ENCODE measurements around the gene CDKL5.

Gene CDKL5

GRCh38 chrX:18448416-18448815 lies 23.0 kb downstream of the CDKL5 start:
- TF ChIP-seq, protein P1, sequence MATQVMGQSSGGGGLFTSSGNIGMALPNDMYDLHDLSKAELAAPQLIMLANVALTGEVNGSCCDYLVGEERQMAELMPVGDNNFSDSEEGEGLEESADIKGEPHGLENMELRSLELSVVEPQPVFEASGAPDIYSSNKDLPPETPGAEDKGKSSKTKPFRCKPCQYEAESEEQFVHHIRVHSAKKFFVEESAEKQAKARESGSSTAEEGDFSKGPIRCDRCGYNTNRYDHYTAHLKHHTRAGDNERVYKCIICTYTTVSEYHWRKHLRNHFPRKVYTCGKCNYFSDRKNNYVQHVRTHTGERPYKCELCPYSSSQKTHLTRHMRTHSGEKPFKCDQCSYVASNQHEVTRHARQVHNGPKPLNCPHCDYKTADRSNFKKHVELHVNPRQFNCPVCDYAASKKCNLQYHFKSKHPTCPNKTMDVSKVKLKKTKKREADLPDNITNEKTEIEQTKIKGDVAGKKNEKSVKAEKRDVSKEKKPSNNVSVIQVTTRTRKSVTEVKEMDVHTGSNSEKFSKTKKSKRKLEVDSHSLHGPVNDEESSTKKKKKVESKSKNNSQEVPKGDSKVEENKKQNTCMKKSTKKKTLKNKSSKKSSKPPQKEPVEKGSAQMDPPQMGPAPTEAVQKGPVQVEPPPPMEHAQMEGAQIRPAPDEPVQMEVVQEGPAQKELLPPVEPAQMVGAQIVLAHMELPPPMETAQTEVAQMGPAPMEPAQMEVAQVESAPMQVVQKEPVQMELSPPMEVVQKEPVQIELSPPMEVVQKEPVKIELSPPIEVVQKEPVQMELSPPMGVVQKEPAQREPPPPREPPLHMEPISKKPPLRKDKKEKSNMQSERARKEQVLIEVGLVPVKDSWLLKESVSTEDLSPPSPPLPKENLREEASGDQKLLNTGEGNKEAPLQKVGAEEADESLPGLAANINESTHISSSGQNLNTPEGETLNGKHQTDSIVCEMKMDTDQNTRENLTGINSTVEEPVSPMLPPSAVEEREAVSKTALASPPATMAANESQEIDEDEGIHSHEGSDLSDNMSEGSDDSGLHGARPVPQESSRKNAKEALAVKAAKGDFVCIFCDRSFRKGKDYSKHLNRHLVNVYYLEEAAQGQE (IDR thresholded peaks at IDR 0.05; ENCODE audit: insufficient replicate concordance, low read depth), result no peak
- TF ChIP-seq SPI1 (IDR thresholded peaks at IDR 0.05; ENCODE audit: borderline replicate concordance, low read depth) (no peak), GABPA (IDR thresholded peaks at IDR 0.05; ENCODE audit: low read depth) (no peak), POLR2AphosphoS5 (IDR thresholded peaks at IDR 0.05; ENCODE audit: low read depth) (no peak), CTCF (IDR thresholded peaks at IDR 0.05; ENCODE audit: insufficient read depth, low read length) (no peak)
- no peaks in the 10 kb centered on the region for H3K27me3 ChIP-seq (ENCODE audit: insufficient read depth, poor library complexity, severe bottlenecking)
- no peak for DNase-seq (ENCODE audit: low read depth in 1 of 2, low spot score in 1 of 2)
- no peak overlapping the region for H3K27ac ChIP-seq (replicated peaks)
- H3K4me3 ChIP-seq (replicated peaks; ENCODE audit: insufficient read depth, low read length), result no peak overlapping the region

GRCh38 chrX:18449236-18449635 lies 23.8 kb downstream of the CDKL5 start:
- Histone ChIP-seq H3K27ac (replicated peaks) (no peak overlapping the region), H3K4me3 (replicated peaks; ENCODE audit: insufficient read depth, low read length) (no peak overlapping the region), H3K27me3 (ENCODE audit: insufficient read depth, poor library complexity, severe bottlenecking) (no peaks in the 10 kb centered on the region)
- no peak for DNase-seq (ENCODE audit: low read depth in 1 of 2, low spot score in 1 of 2)
- TF ChIP-seq POLR2AphosphoS5 (IDR thresholded peaks at IDR 0.05; ENCODE audit: low read depth) (no peak), GABPA (IDR thresholded peaks at IDR 0.05; ENCODE audit: low read depth) (no peak), CTCF (IDR thresholded peaks at IDR 0.05; ENCODE audit: insufficient read depth, low read length) (no peak), SPI1 (IDR thresholded peaks at IDR 0.05; ENCODE audit: borderline replicate concordance, low read depth) (no peak)
- TF ChIP-seq, protein P1 (IDR thresholded peaks at IDR 0.05; ENCODE audit: insufficient replicate concordance, low read depth), result no peak

DNA sequence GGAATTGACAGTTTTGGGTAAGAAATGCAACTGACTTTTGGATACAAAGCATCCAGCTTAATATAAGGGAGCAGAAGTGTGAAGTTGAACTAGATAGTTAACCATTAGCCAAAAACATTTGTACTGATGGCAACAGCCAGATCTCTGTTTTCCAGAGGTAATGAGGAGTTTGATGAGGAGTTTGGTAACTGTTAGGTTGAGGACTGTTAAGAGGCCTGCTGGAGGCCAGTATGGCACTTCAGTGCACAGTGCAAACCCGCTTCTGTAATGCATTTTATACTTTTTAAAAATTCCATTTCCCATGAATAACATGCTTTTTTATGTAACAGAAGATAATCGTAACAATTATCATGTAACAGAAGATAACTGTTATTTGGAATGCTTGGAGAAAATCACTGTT lies 30.0 kb downstream of the CDKL5 start:
- H3K4me3 ChIP-seq (replicated peaks; ENCODE audit: insufficient read depth, low read length), result no peak overlapping the region
- no peak overlapping the region for H3K27ac ChIP-seq (replicated peaks)
- no peak for TF ChIP-seq SPI1 (IDR thresholded peaks at IDR 0.05; ENCODE audit: borderline replicate concordance, low read depth)
- TF ChIP-seq, protein P1 (IDR thresholded peaks at IDR 0.05; ENCODE audit: insufficient replicate concordance, low read depth), result no peak
- no peak for TF ChIP-seq GABPA (IDR thresholded peaks at IDR 0.05; ENCODE audit: low read depth)
- no peak for TF ChIP-seq CTCF (IDR thresholded peaks at IDR 0.05; ENCODE audit: insufficient read depth, low read length)
- TF ChIP-seq POLR2AphosphoS5 (IDR thresholded peaks at IDR 0.05; ENCODE audit: low read depth), result no peak
- H3K27me3 ChIP-seq (ENCODE audit: insufficient read depth, poor library complexity, severe bottlenecking), result no peaks in the 10 kb centered on the region
- no peak for DNase-seq (ENCODE audit: low read depth in 1 of 2, low spot score in 1 of 2)
